Ishikawa (cell line): ENCODE measurements around the gene CAPZA1.

Experiments
- EP300 ChIP-seq: IDR thresholded peaks from 2 replicates; pipeline ENCODE4 v1.6.1; 2012; ENCODE audit warnings: borderline replicate concordance
- RAD21 ChIP-seq: IDR thresholded peaks from 2 replicates; pipeline ENCODE4 v1.6.1; 2012; ENCODE audit warnings: low read depth
- TAF1 ChIP-seq: IDR thresholded peaks from 2 replicates; pipeline ENCODE4 v1.6.1; 2012; ENCODE audit warnings: low read depth, mild to moderate bottlenecking
- TF ChIP-seq, protein P1 (sequence below): IDR thresholded peaks from 2 replicates; pipeline ENCODE4 v1.6.1; 2012; ENCODE audit warnings: low read depth, mild to moderate bottlenecking

DNA sequence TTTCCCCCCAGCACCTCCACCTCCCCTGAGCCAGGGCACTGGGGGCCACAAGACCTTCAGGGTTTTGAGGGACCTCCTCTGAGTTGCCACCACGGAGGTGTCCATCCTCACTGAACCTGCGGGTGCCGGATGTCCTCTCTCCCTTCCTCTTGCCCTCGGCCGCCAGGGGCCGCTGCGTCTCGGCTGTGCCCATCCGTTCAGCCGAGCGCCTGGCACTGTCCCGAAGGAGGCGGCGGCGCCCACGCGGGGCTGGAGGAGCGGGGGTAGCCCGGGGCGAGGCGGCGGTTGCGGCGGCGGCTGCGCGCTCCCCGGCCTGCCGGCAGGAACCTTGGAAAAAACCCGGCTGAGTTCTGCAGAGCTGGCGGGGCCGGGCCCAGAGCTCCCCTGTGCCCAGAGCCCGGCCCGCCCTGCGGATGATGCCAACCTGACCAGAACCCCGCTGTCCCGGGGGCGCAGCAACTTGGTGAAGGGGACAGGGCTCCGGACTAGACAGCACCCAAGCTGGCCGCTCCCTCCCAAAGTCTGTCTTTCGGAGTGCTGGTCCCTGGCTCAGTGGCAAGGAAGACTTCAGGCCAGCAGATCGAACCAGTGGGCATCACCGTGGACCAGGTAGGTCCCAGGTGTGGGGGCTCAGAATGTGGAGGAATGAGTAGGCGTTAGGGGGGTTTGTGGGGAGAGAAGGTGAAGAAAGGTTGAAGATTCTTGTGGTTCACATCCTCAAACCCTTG is 99.2 kb downstream of the CAPZA1 start:
- no peak for TF ChIP-seq EP300
- TF ChIP-seq, protein P1, sequence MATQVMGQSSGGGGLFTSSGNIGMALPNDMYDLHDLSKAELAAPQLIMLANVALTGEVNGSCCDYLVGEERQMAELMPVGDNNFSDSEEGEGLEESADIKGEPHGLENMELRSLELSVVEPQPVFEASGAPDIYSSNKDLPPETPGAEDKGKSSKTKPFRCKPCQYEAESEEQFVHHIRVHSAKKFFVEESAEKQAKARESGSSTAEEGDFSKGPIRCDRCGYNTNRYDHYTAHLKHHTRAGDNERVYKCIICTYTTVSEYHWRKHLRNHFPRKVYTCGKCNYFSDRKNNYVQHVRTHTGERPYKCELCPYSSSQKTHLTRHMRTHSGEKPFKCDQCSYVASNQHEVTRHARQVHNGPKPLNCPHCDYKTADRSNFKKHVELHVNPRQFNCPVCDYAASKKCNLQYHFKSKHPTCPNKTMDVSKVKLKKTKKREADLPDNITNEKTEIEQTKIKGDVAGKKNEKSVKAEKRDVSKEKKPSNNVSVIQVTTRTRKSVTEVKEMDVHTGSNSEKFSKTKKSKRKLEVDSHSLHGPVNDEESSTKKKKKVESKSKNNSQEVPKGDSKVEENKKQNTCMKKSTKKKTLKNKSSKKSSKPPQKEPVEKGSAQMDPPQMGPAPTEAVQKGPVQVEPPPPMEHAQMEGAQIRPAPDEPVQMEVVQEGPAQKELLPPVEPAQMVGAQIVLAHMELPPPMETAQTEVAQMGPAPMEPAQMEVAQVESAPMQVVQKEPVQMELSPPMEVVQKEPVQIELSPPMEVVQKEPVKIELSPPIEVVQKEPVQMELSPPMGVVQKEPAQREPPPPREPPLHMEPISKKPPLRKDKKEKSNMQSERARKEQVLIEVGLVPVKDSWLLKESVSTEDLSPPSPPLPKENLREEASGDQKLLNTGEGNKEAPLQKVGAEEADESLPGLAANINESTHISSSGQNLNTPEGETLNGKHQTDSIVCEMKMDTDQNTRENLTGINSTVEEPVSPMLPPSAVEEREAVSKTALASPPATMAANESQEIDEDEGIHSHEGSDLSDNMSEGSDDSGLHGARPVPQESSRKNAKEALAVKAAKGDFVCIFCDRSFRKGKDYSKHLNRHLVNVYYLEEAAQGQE = no peak; the same call in 1 of the 2 replicates
- TF ChIP-seq RAD21 = peak; percentile 81
- TF ChIP-seq TAF1 = no peak
